ENCODE measurements around the gene TMEM106C. TPM values are rescaled to one million over a fixed set of nuclear protein-coding genes. Genes with fewer than 3 reads are reported as not detected.

Gene TMEM106C
- polyA plus RNA-seq, 1 donor (not counting 4 experiments of a cell fraction or from before 2014, with no cell fraction given), result 134 TPM

GRCh38 chr12:47988073-47989022, 25.0 kb downstream of the TMEM106C start:
- Histone ChIP-seq H3K9me1 (ENCODE audit: control insufficient read depth, extremely low read depth, insufficient read depth, low read length) (no peaks in the 10 kb centered on the region), H4K20me1 (ENCODE audit: control insufficient read depth, extremely low read depth, insufficient read depth, low read length) (no peaks in the 10 kb centered on the region), H3K4me3 (ENCODE audit: control insufficient read depth in 2 of 3, extremely low read depth in 1 of 3, insufficient read depth in 2 of 3, low read depth in 1 of 3, low read length in 3 of 3) (no peak overlapping the region), H3K4me1 (ENCODE audit: control insufficient read depth, extremely low read depth, insufficient read depth, low read length) (no peaks in the 10 kb centered on the region), H3K9ac (ENCODE audit: control insufficient read depth, extremely low read depth, insufficient read depth, low read length) (no peak overlapping the region), H3K27me3 (ENCODE audit: control insufficient read depth, extremely low read depth, insufficient read depth, low read length) (peaks cover 10% of the 10 kb centered on the region), H3K9me3 (ENCODE audit: control insufficient read depth, low read depth, low read length) (no peaks in the 10 kb centered on the region), H3K4me2 (ENCODE audit: control insufficient read depth, extremely low read depth, insufficient read depth, low read depth, low read length) (no peak overlapping the region), H3K36me3 (ENCODE audit: control insufficient read depth in 2 of 2, extremely low read depth in 1 of 2, insufficient read depth in 2 of 2, low read length in 2 of 2) (no peaks in the 10 kb centered on the region), H2AFZ (ENCODE audit: control insufficient read depth, low read length) (no peak overlapping the region), H3K27ac (ENCODE audit: control insufficient read depth, insufficient read depth, low read length) (no peak overlapping the region), H3K79me2 (ENCODE audit: control insufficient read depth, insufficient read depth, low read length) (no peaks in the 10 kb centered on the region)
- dilution Hi-C loops (cut with MboI; ENCODE audit: extremely low pct_ligation_motif_present, low sequenced_read_pairs), result no loop called here
- TF ChIP-seq EZH2 (IDR thresholded peaks at IDR 0.05; ENCODE audit: low read length) (no peak), CTCF (optimal IDR thresholded peaks at IDR 0.05 in 1 of 3, IDR thresholded peaks at IDR 0.05 in 1 of 3, conservative IDR thresholded peaks at IDR 0.05 in 1 of 3; ENCODE audit: extremely low read depth in 1 of 3, insufficient read depth in 2 of 3, low read length in 3 of 3) (no peak)
- FAIRE-seq, result no peak
- no peak for DNase-seq (ENCODE audit: low read depth, low spot score)

GRCh38 chr12:47989023-47989417, 25.6 kb downstream of the TMEM106C start:
- dilution Hi-C loops (cut with MboI; ENCODE audit: extremely low pct_ligation_motif_present, low sequenced_read_pairs), result no loop called here
- TF ChIP-seq EZH2 (IDR thresholded peaks at IDR 0.05; ENCODE audit: low read length) (no peak), CTCF (optimal IDR thresholded peaks at IDR 0.05 in 1 of 3, IDR thresholded peaks at IDR 0.05 in 1 of 3, conservative IDR thresholded peaks at IDR 0.05 in 1 of 3; ENCODE audit: extremely low read depth in 1 of 3, insufficient read depth in 2 of 3, low read length in 3 of 3) (no peak)
- H3K4me2 ChIP-seq (ENCODE audit: control insufficient read depth, extremely low read depth, insufficient read depth, low read depth, low read length), result no peak overlapping the region
- no peaks in the 10 kb centered on the region for H3K4me1 ChIP-seq (ENCODE audit: control insufficient read depth, extremely low read depth, insufficient read depth, low read length)
- H3K9me3 ChIP-seq (ENCODE audit: control insufficient read depth, low read depth, low read length), result no peaks in the 10 kb centered on the region
- H3K9ac ChIP-seq (ENCODE audit: control insufficient read depth, extremely low read depth, insufficient read depth, low read length), result no peak overlapping the region
- FAIRE-seq, result no peak
- H4K20me1 ChIP-seq (ENCODE audit: control insufficient read depth, extremely low read depth, insufficient read depth, low read length), result no peaks in the 10 kb centered on the region
- H2AFZ ChIP-seq (ENCODE audit: control insufficient read depth, low read length), result no peak overlapping the region
- peaks cover 15% of the 10 kb centered on the region for H3K27me3 ChIP-seq (ENCODE audit: control insufficient read depth, extremely low read depth, insufficient read depth, low read length)
- DNase-seq (ENCODE audit: low read depth, low spot score), result no peak
- H3K4me3 ChIP-seq (ENCODE audit: control insufficient read depth in 2 of 3, extremely low read depth in 1 of 3, insufficient read depth in 2 of 3, low read depth in 1 of 3, low read length in 3 of 3), result no peak overlapping the region
- H3K36me3 ChIP-seq (ENCODE audit: control insufficient read depth in 2 of 2, extremely low read depth in 1 of 2, insufficient read depth in 2 of 2, low read length in 2 of 2), result no peaks in the 10 kb centered on the region
- no peaks in the 10 kb centered on the region for H3K9me1 ChIP-seq (ENCODE audit: control insufficient read depth, extremely low read depth, insufficient read depth, low read length)
- no peaks in the 10 kb centered on the region for H3K79me2 ChIP-seq (ENCODE audit: control insufficient read depth, insufficient read depth, low read length)
- H3K27ac ChIP-seq (ENCODE audit: control insufficient read depth, insufficient read depth, low read length), result no peak overlapping the region

Data from keratinocyte (primary cell).